SK-N-MC (cell line): ENCODE results near the gene DDHD1.

Source experiments
- EZH2 ChIP-seq: fragments of 200-600 bp; sonication (generic); IDR thresholded peaks from one replicate; pipeline ENCODE4 v1.6.1; 2017; ENCODE audit warnings: antibody characterized with exemption
- POLR2AphosphoS5 ChIP-seq: IDR thresholded peaks from 2 replicates; pipeline ENCODE4 v1.6.1; 2012; ENCODE audit warnings: mild to moderate bottlenecking, low read depth, low read length, borderline replicate concordance

DNA sequence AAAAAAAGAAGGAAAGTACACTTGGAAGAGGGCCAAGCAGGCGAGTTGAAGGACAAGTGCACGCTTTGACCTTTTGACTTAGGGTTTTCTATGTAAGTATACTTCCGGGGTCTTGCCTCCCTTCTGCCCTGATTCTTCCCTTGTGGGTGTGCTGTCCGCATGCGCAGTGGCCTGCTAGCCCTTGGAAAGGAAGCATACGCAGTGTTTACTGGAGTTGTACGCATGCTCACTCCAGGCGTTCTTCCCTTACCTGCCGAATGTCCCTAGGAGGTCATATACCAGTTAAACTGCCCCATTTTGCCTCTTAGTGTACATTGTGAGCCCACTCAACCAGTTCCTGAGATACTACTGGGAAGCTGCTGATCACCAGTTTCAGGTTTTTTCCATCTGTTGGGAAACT lies 15.7 kb upstream of the DDHD1 start:
- no peak for TF ChIP-seq POLR2AphosphoS5
- no peak for TF ChIP-seq EZH2
